ENCODE data around the gene ZNHIT2. TPM values are rescaled to one million over a fixed set of nuclear protein-coding genes. Genes with fewer than 3 reads are reported as not detected.

The ZNHIT2 gene
- total RNA-seq, 6 experiments from 2014 or later: 9.3 to 13.6 (median 11.1) TPM

- H3K4me3 Mint-ChIP-seq: peak overlapping the region; percentile 81
- TF ChIP-seq CTCF (IDR thresholded peaks at IDR 0.05): peak; percentile 95
- H3K36me3 Mint-ChIP-seq (ENCODE audit: low read depth): peaks cover 1% of the 10 kb centered on the region; the same call in 1 of the 2 replicates
- DNase-seq: no peak
- H3K27me3 Mint-ChIP-seq (ENCODE audit: insufficient read depth): peaks cover 2% of the 10 kb centered on the region; the same call in 1 of the 2 replicates
- no peak overlapping the region for H3K27ac Mint-ChIP-seq
- H3K9me3 Mint-ChIP-seq: no peaks in the 10 kb centered on the region
- H3K4me1 Mint-ChIP-seq (ENCODE audit: low read depth): peaks cover 21% of the 10 kb centered on the region
These were observed 4.7 kb downstream of the ZNHIT2 start for GRCh38 chr11:65112546-65113360.

GRCh38 chr11:65111744-65112545 lies 5.6 kb downstream of the ZNHIT2 start, which contains the start of gene TM7SF2:
TM7SF2 (plus strand) TSS chr11:65111872; CDS start chr11:65112016, 144 bp downstream.
- TF ChIP-seq CTCF (IDR thresholded peaks at IDR 0.05): no peak
- Mint-ChIP-seq H3K9me3 (no peaks in the 10 kb centered on the region), H3K27me3 (ENCODE audit: insufficient read depth) (peaks cover 2% of the 10 kb centered on the region; the same call in 1 of the 2 replicates), H3K4me1 (ENCODE audit: low read depth) (peaks cover 20% of the 10 kb centered on the region), H3K4me3 (peak within 1 kb of the TSS; percentile 81), H3K27ac (peak within 1 kb of the TSS; percentile 13; the same call in 1 of the 2 replicates), H3K36me3 (ENCODE audit: low read depth) (no peaks in the 10 kb centered on the region)
- DNase-seq: peak; percentile 78

- peak; percentile 19; the same call in 1 of the 2 replicates for TF ChIP-seq CTCF (IDR thresholded peaks at IDR 0.05)
- peaks cover 20% of the 10 kb centered on the region for H3K4me1 Mint-ChIP-seq (ENCODE audit: low read depth)
- H3K36me3 Mint-ChIP-seq (ENCODE audit: low read depth): no peaks in the 10 kb centered on the region
- DNase-seq: no peak
- peak overlapping the region; percentile 13; the same call in 1 of the 2 replicates for H3K27ac Mint-ChIP-seq
- peak overlapping the region; percentile 81 for H3K4me3 Mint-ChIP-seq
- H3K9me3 Mint-ChIP-seq: no peaks in the 10 kb centered on the region
- H3K27me3 Mint-ChIP-seq (ENCODE audit: insufficient read depth): peaks cover 2% of the 10 kb centered on the region; the same call in 1 of the 2 replicates
These were observed 6.2 kb downstream of the ZNHIT2 start for GRCh38 chr11:65111159-65111743.

- peak; percentile 75 for DNase-seq
- H3K4me3 Mint-ChIP-seq: no peak overlapping the region
These were observed 7.1 kb downstream of the ZNHIT2 start for GRCh38 chr11:65110354-65110861.

More at GRCh38 chr11:65110354-65110861, 7.1 kb downstream of the ZNHIT2 start:
- peak overlapping the region; percentile 13; the same call in 1 of the 2 replicates for H3K27ac Mint-ChIP-seq
- no peaks in the 10 kb centered on the region for H3K36me3 Mint-ChIP-seq (ENCODE audit: low read depth)
- peaks cover 20% of the 10 kb centered on the region for H3K4me1 Mint-ChIP-seq (ENCODE audit: low read depth)
- peaks cover 2% of the 10 kb centered on the region for H3K27me3 Mint-ChIP-seq (ENCODE audit: insufficient read depth)
- H3K9me3 Mint-ChIP-seq: no peaks in the 10 kb centered on the region
- TF ChIP-seq CTCF (IDR thresholded peaks at IDR 0.05): peak; percentile 99
